ENCODE measurements around the gene FOXS1. TPM values are rescaled to one million over a fixed set of nuclear protein-coding genes. Genes with fewer than 3 reads are reported as not detected.
"Not testable (repeated sequence)": the region's sequence is repeated elsewhere in the genome, so short reads cannot be mapped to it uniquely, and the experiment has no call there.

Gene FOXS1
- total RNA-seq, 1 donor from 2014 or later, result not detected

- no peak for TF ChIP-seq CTCF (conservative IDR thresholded peaks at IDR 0.05)
- DNase-seq (ENCODE audit: low read depth, low spot score), result no peak
- Mint-ChIP-seq H3K27ac (ENCODE audit: unreplicated experiment) (no peak overlapping the region), H3K36me3 (ENCODE audit: low read depth) (no peaks in the 10 kb centered on the region), H3K4me3 (no peak overlapping the region), H3K9me3 (no peaks in the 10 kb centered on the region), H3K4me1 (peaks cover 37% of the 10 kb centered on the region), H3K27me3 (ENCODE audit: low read depth) (no peaks in the 10 kb centered on the region)
These were observed 13.6 kb downstream of the FOXS1 start for GRCh38 chr20:31831771-31832306.

- H3K27ac Mint-ChIP-seq (ENCODE audit: unreplicated experiment), result no peak overlapping the region
- no peak overlapping the region for H3K4me3 Mint-ChIP-seq
- H3K9me3 Mint-ChIP-seq, result no peaks in the 10 kb centered on the region
- no peaks in the 10 kb centered on the region for H3K27me3 Mint-ChIP-seq (ENCODE audit: low read depth)
- H3K36me3 Mint-ChIP-seq (ENCODE audit: low read depth), result no peaks in the 10 kb centered on the region
- TF ChIP-seq CTCF (conservative IDR thresholded peaks at IDR 0.05), result no peak
- DNase-seq (ENCODE audit: low read depth, low spot score), result no peak
- H3K4me1 Mint-ChIP-seq, result peaks cover 34% of the 10 kb centered on the region
These were observed 14.2 kb downstream of the FOXS1 start for GRCh38 chr20:31831211-31831610.

- no peak for DNase-seq (ENCODE audit: low read depth, low spot score)
- no peak overlapping the region for H3K4me3 Mint-ChIP-seq
- TF ChIP-seq CTCF (conservative IDR thresholded peaks at IDR 0.05), result no peak
- H3K36me3 Mint-ChIP-seq (ENCODE audit: low read depth), result no peaks in the 10 kb centered on the region
- no peaks in the 10 kb centered on the region for H3K9me3 Mint-ChIP-seq
- no peaks in the 10 kb centered on the region for H3K27me3 Mint-ChIP-seq (ENCODE audit: low read depth)
- H3K27ac Mint-ChIP-seq (ENCODE audit: unreplicated experiment), result no peak overlapping the region
- H3K4me1 Mint-ChIP-seq, result peaks cover 29% of the 10 kb centered on the region
These were observed 14.9 kb downstream of the FOXS1 start for GRCh38 chr20:31830406-31830981.

- Mint-ChIP-seq H3K4me3 (no peak overlapping the region), H3K27ac (ENCODE audit: unreplicated experiment) (peak overlapping the region; percentile 3), H3K4me1 (peaks cover 21% of the 10 kb centered on the region), H3K27me3 (ENCODE audit: low read depth) (no peaks in the 10 kb centered on the region), H3K36me3 (ENCODE audit: low read depth) (no peaks in the 10 kb centered on the region), H3K9me3 (no peaks in the 10 kb centered on the region)
- TF ChIP-seq CTCF (conservative IDR thresholded peaks at IDR 0.05), result no peak
- DNase-seq (ENCODE audit: low read depth, low spot score), result no peak
These were observed 15.7 kb downstream of the FOXS1 start for GRCh38 chr20:31829731-31830130.

GRCh38 chr20:31828016-31828415 is 17.4 kb downstream of the FOXS1 start:
- not testable (repeated sequence) for H3K36me3 Mint-ChIP-seq (ENCODE audit: low read depth); H3K4me1 Mint-ChIP-seq; H3K27ac Mint-ChIP-seq (ENCODE audit: unreplicated experiment); H3K27me3 Mint-ChIP-seq (ENCODE audit: low read depth); DNase-seq (ENCODE audit: low read depth, low spot score); H3K4me3 Mint-ChIP-seq; H3K9me3 Mint-ChIP-seq

- TF ChIP-seq CTCF (conservative IDR thresholded peaks at IDR 0.05), result no peak
- DNase-seq (ENCODE audit: low read depth, low spot score), result no peak
- Mint-ChIP-seq H3K9me3 (no peaks in the 10 kb centered on the region), H3K27ac (ENCODE audit: unreplicated experiment) (no peak overlapping the region), H3K36me3 (ENCODE audit: low read depth) (no peaks in the 10 kb centered on the region), H3K4me3 (no peak overlapping the region), H3K4me1 (peaks cover 4% of the 10 kb centered on the region), H3K27me3 (ENCODE audit: low read depth) (peaks cover 2% of the 10 kb centered on the region)
These were observed 18.3 kb downstream of the FOXS1 start for GRCh38 chr20:31827059-31827458.
